H1 (cell line): Measurements from ENCODE around the gene RPL38. TPM values are rescaled to one million over a fixed set of nuclear protein-coding genes. Genes with fewer than 3 reads are reported as not detected.

ENCODE experiments used
- CTCF ChIA-PET: fragments of 300-600 bp; sonication (Branson Sonifier 250); formaldehyde crosslinking; loops from one replicate; lab custom pipeline; 2021; ENCODE audit not compliant: partially characterized antibody; lab: Charles Lee
- POLR2A ChIA-PET: fragments of 300-600 bp; sonication (Branson Sonifier 250); formaldehyde crosslinking; loops from one replicate; lab custom pipeline; 2021; ENCODE audit warnings: inconsistent platforms; ENCODE audit not compliant: partially characterized antibody; lab: Charles Lee
- DNase-seq, 2 experiments: peaks; one replicate each; pipeline versions ENCODE4 v3.0.0 to v3.0.0-alpha.2; 2010 to 2022; ENCODE audit warnings: low spot score in 2 of 2, low read depth in 1 of 2, mixed read lengths in 1 of 2
- FAIRE-seq: peaks from 2 replicates; lab custom pipeline; 2011; peaks lifted over from hg19 to GRCh38; lab: Jason Lieb, UNC
- H2AFZ ChIP-seq: 2 replicates; pipeline ENCODE4 v1.8.1; 2012; ENCODE audit warnings: low read length, inconsistent platforms
- H2AK5ac ChIP-seq: 2 replicates; pipeline ENCODE4 v1.6.1; 2013; ENCODE audit warnings: low read depth, low read length
- H2BK120ac ChIP-seq: replicated peaks from 2 replicates; pipeline ENCODE3; 2013; ENCODE audit warnings: low read depth, low read length, inconsistent platforms
- H2BK12ac ChIP-seq: 2 replicates; pipeline ENCODE4 v1.6.1; 2013; ENCODE audit warnings: low read depth, low read length
- H2BK15ac ChIP-seq: 2 replicates; pipeline ENCODE4 v1.6.1; 2013; ENCODE audit warnings: low read length
- H2BK20ac ChIP-seq: 2 replicates; pipeline ENCODE4 v1.6.1; 2013; ENCODE audit warnings: low read length
- H2BK5ac ChIP-seq: 2 replicates; pipeline ENCODE4 v1.6.1; 2013; ENCODE audit warnings: low read depth, low read length
- H3K14ac ChIP-seq: 2 replicates; pipeline ENCODE4 v1.6.1; 2013; ENCODE audit warnings: inconsistent platforms; ENCODE audit not compliant: insufficient read length
- H3K18ac ChIP-seq: 2 replicates; pipeline ENCODE4 v1.6.1; 2013; ENCODE audit warnings: low read length; ENCODE audit errors: extremely low read depth
- H3K23ac ChIP-seq: 2 replicates; pipeline ENCODE4 v1.6.1; 2013; ENCODE audit warnings: inconsistent platforms; ENCODE audit not compliant: insufficient read length
- H3K23me2 ChIP-seq: 2 replicates; pipeline ENCODE4 v1.6.1; 2013; ENCODE audit warnings: low read depth, low read length
- H3K27ac ChIP-seq: 2 replicates; pipeline ENCODE4 v1.6.1; 2011; ENCODE audit warnings: low read depth, low read length, inconsistent platforms
- H3K27me3 ChIP-seq, 4 experiments: replicated peaks in 1 of 4; 1 replicate in 1 of 4; 2 replicates in 3 of 4; pipeline versions ENCODE4 v1.6.1 to v1.8.1; 2011 to 2013; ENCODE audit warnings: low read length in 3 of 4, mild to moderate bottlenecking in 3 of 4, inconsistent platforms in 2 of 4, mixed read lengths in 2 of 4, moderate library complexity in 1 of 4; ENCODE audit not compliant: control insufficient read depth in 3 of 4, insufficient read depth in 3 of 4; ENCODE audit errors: extremely low read depth in 1 of 4
- H3K36me3 ChIP-seq, 4 experiments: 2 replicates each; pipeline versions ENCODE4 v1.6.1 to v1.8.1; 2011 to 2013; ENCODE audit warnings: mild to moderate bottlenecking in 4 of 4, low read length in 3 of 4, moderate library complexity in 2 of 4, control low read depth in 1 of 4, inconsistent platforms in 1 of 4; ENCODE audit not compliant: insufficient read depth in 4 of 4, control insufficient read depth in 2 of 4
- H3K4ac ChIP-seq: replicated peaks from 2 replicates; pipeline ENCODE3; 2013; ENCODE audit warnings: low read length, low read depth, mixed read lengths, inconsistent platforms; ENCODE audit not compliant: insufficient read length
- H3K4me1 ChIP-seq, 4 experiments: replicated peaks in 1 of 4; 1 replicate in 1 of 4; 2 replicates in 3 of 4; pipeline versions ENCODE4 v1.6.1 to v1.8.1; 2011 to 2013; ENCODE audit warnings: low read length in 3 of 4, inconsistent platforms in 2 of 4, mixed read lengths in 1 of 4; ENCODE audit not compliant: insufficient read depth in 4 of 4, control insufficient read depth in 3 of 4
- H3K4me2 ChIP-seq, 2 experiments: 2 replicates each; pipeline versions ENCODE4 v1.6.1 to v1.8.1; 2011 to 2013; ENCODE audit warnings: low read depth in 2 of 2, low read length in 2 of 2, control low read depth in 1 of 2, inconsistent platforms in 1 of 2, mild to moderate bottlenecking in 1 of 2; ENCODE audit not compliant: insufficient read depth in 1 of 2
- H3K4me3 ChIP-seq, 4 experiments: fragments of 200-600, 300-600 bp in 1 of 4; sonication (generic), shearing (Covaris generic), sonication (Bioruptor Twin) in 1 of 4; 2 replicates each; pipeline versions ENCODE4 v1.5.1 to v1.8.1; 2011 to 2016; ENCODE audit warnings: low read length in 4 of 4, low read depth in 3 of 4, control low read depth in 2 of 4, inconsistent platforms in 2 of 4, mild to moderate bottlenecking in 2 of 4, mixed read lengths in 1 of 4, moderate library complexity in 1 of 4; ENCODE audit not compliant: insufficient read depth in 2 of 4; ENCODE audit errors: extremely low read depth in 1 of 4
- H3K56ac ChIP-seq: replicated peaks from 2 replicates; pipeline ENCODE3; 2013; ENCODE audit warnings: low read depth, mild to moderate bottlenecking, mixed read lengths, low read length, inconsistent platforms; ENCODE audit not compliant: insufficient read length
- H3K79me1 ChIP-seq: 2 replicates; pipeline ENCODE4 v1.6.1; 2013; ENCODE audit warnings: low read depth, low read length, control low read depth
- H3K79me2 ChIP-seq, 2 experiments: 2 replicates each; pipeline versions ENCODE4 v1.6.1 to v1.8.1; 2012 to 2013; ENCODE audit warnings: low read length in 2 of 2, mild to moderate bottlenecking in 2 of 2, inconsistent platforms in 1 of 2; ENCODE audit not compliant: insufficient read depth in 2 of 2, control insufficient read depth in 1 of 2
- H3K9ac ChIP-seq, 4 experiments: replicated peaks in 1 of 4; 1 replicate in 1 of 4; 2 replicates in 3 of 4; pipeline versions ENCODE4 v1.6.1 to v1.8.1; 2011 to 2013; ENCODE audit warnings: low read depth in 3 of 4, low read length in 3 of 4, control low read depth in 2 of 4, mild to moderate bottlenecking in 2 of 4, moderate library complexity in 2 of 4, inconsistent platforms in 1 of 4; ENCODE audit errors: extremely low read depth in 1 of 4
- H3K9me3 ChIP-seq, 2 experiments: 2 replicates each; pipeline versions ENCODE4 v1.6.1 to v1.8.1; 2012 to 2013; ENCODE audit warnings: mild to moderate bottlenecking in 2 of 2, moderate library complexity in 2 of 2, control low read depth in 1 of 2, inconsistent platforms in 1 of 2, low read depth in 1 of 2, low read length in 1 of 2, mixed read lengths in 1 of 2; ENCODE audit not compliant: insufficient read depth in 2 of 2
- H4K20me1 ChIP-seq, 2 experiments: replicated peaks in 1 of 2; 2 replicates each; pipeline versions ENCODE3 to v1.8.1; 2011 to 2013; ENCODE audit warnings: inconsistent platforms in 2 of 2, low read length in 2 of 2, mild to moderate bottlenecking in 1 of 2; ENCODE audit not compliant: insufficient read depth in 2 of 2, control insufficient read depth in 1 of 2
- H4K5ac ChIP-seq: 2 replicates; pipeline ENCODE4 v1.6.1; 2013; ENCODE audit warnings: low read length, low read depth, mixed read lengths, inconsistent platforms; ENCODE audit not compliant: insufficient read length
- H4K8ac ChIP-seq: 2 replicates; pipeline ENCODE4 v1.8.0; 2013; ENCODE audit warnings: mild to moderate bottlenecking, moderate library complexity, low read length, inconsistent platforms; ENCODE audit not compliant: insufficient read depth; ENCODE audit errors: extremely low read depth
- H4K91ac ChIP-seq: replicated peaks from 2 replicates; pipeline ENCODE3; 2013; ENCODE audit warnings: low read length, mixed read lengths, inconsistent platforms; ENCODE audit not compliant: insufficient read length
- EP300 ChIP-seq, 2 experiments: IDR thresholded peaks; 1 replicate in 1 of 2; 2 replicates in 1 of 2; pipeline ENCODE4 v1.6.1; 2011 to 2012; ENCODE audit warnings: low read depth in 2 of 2, low read length in 2 of 2, mild to moderate bottlenecking in 2 of 2, borderline replicate concordance in 1 of 2, inconsistent platforms in 1 of 2, moderate library complexity in 1 of 2
- FOSL1 ChIP-seq: IDR thresholded peaks from 2 replicates; pipeline ENCODE4 v1.6.1; 2011; ENCODE audit warnings: mild to moderate bottlenecking, low read depth, low read length, moderate library complexity; ENCODE audit not compliant: insufficient read depth
- GTF2F1 ChIP-seq: IDR thresholded peaks from 2 replicates; pipeline ENCODE4 v1.6.1; 2012; ENCODE audit warnings: low read depth, low read length, improper control_type of control experiment, borderline replicate concordance
- JUND ChIP-seq: IDR thresholded peaks from 2 replicates; pipeline ENCODE4 v1.6.1; 2011; ENCODE audit warnings: mild to moderate bottlenecking, improper control_type of control experiment, low read length
- KDM1A ChIP-seq: fragments of 200-600, 300-600 bp; sonication (generic); IDR thresholded peaks from 2 replicates; pipeline ENCODE4 v1.7.1; 2016; ENCODE audit warnings: mild to moderate bottlenecking, low read length, borderline replicate concordance
- RBBP5 ChIP-seq: IDR thresholded peaks from 2 replicates; pipeline ENCODE4 v1.7.1; 2012; ENCODE audit warnings: low read depth, mild to moderate bottlenecking, inconsistent platforms, low read length, moderate library complexity, borderline replicate concordance
- SAP30 ChIP-seq: fragments of 300-600 bp; sonication (generic); IDR thresholded peaks from 2 replicates; pipeline ENCODE4 v1.7.1; 2012; ENCODE audit warnings: low read length, moderate library complexity, mild to moderate bottlenecking, inconsistent platforms; ENCODE audit not compliant: insufficient read depth, insufficient replicate concordance
- SP1 ChIP-seq: IDR thresholded peaks from 2 replicates; pipeline ENCODE4 v1.6.1; 2011; ENCODE audit warnings: low read depth, low read length
- WGBS, 2 experiments: shearing (Covaris generic) in 1 of 2; methylation state at CpG; one replicate each; pipeline versions ENCODE4 v1.1.6 to v1.1.7; 2013 to 2015; ENCODE audit warnings: low lambda C conversion rate in 2 of 2, mixed read lengths in 2 of 2, inconsistent platforms in 1 of 2, low coverage in 1 of 2, missing lambda C conversion rate in 1 of 2; ENCODE audit not compliant: insufficient replicate concordance in 2 of 2, insufficient coverage in 1 of 2, insufficient read length in 1 of 2; ENCODE audit errors: extremely low coverage in 1 of 2, missing lambda C conversion rate in 1 of 2; 5-methylcytosine and 5-hydroxymethylcytosine counted together
- polyA plus RNA-seq, 7 experiments: library from polyadenylated mRNA; depleted of rRNA in 3 of 7; stranded (reverse) in 5 of 7; unstranded in 2 of 7; fragments of >200 nt in 5 of 7; fragments of 200-250 nt in 2 of 7; gene quantifications; 1 replicate in 5 of 7; 2 replicates in 1 of 7; 4 replicates in 1 of 7; pipeline versions ENCODE4 v1.2.1 to v1.2.3, GENCODE V29; 2011 to 2013; ENCODE audit warnings: missing spikeins in 2 of 7, mixed read lengths in 2 of 7
- total RNA-seq: library from RNA; stranded (reverse); fragmentation: NEBNext Ultra II Directional; extraction: Animal tissue kit (Norgen Biotek cat#: 25700); gene quantifications from 2 replicates; pipeline ENCODE4 v1.2.1, GENCODE V29; 2021

RPL38 gene
- total and polyA plus RNA-seq, 2 of the 8 experiments (the other 6 are each of a cell fraction or from before 2014, with no cell fraction given) = 412 to 1,195 TPM

DNA sequence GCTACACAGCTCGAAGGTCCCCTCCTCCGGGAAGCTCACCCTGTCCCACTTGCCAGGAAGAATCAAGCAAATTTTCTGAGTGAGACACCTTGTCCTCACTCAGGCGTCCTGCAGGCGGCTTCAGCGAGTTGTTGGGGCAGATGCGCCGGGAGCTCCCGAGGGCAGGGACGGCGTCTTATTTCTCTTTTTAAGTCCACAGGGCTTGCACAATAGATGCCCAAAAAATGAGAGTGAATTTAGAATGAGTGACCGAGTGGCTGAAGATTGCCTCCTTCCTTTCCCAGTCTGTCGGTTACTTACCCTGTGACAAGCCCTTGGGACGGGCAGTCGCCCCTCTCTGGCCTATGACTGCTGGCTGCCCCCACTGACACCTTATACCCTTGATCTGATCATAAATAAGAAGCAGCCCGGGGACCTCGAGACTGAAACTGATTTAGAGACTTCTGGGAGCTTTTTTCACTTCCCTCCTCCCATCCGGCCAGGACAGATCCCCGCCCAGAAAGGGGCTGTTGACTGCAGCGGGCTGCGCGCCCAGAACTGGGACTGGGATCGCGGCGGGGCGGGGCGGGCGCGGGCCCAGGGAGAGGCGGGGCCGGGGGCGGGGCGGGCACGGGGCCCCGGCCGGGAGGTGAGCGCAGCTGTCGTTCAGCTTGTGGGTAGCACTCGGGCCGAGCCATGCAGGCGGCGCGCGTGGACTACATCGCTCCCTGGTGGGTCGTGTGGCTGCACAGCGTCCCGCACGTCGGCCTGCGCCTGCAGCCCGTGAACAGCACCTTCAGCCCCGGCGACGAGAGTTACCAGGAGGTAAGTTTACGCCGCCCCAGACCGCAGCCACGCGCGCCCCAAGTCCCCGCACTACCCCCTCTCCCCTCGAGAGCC lies 9.7 kb downstream of the RPL38 start, which contains the start of gene TTYH2:
Gene TTYH2, plus strand, starts transcription at position 659 of the 879 bp plus-strand sequence. Its CDS starts 17 bp downstream, at position 676.
- Histone ChIP-seq H2BK12ac (peak within 1 kb of the TSS; percentile 68; the same call in 1 of the 2 replicates), H3K23me2 (peaks cover 21% of the 10 kb centered on the region), H3K56ac (no peak within 1 kb of the TSS), H2BK5ac (peak within 1 kb of the TSS; percentile 75; the same call in 1 of the 2 replicates), H4K8ac (no peak within 1 kb of the TSS; the same call in 1 of the 2 replicates), H4K5ac (no peak within 1 kb of the TSS), H3K4ac (peak within 1 kb of the TSS; percentile 91), H2BK120ac (no peak within 1 kb of the TSS), H3K79me2 (peaks cover 0 to 3% of the 10 kb centered on the region in 2 experiments; a peak in 2 of 4 replicates), H3K36me3 (peaks cover 18 to 21% (median 19%) of the 10 kb centered on the region in 4 experiments), H3K27me3 (peaks cover 2 to 20% (median 11%) of the 10 kb centered on the region in 4 experiments; a peak in 6 of 7 replicates), H3K18ac (peak within 1 kb of the TSS; percentile 78), H2BK20ac (no peak within 1 kb of the TSS), H3K4me3 (peak within 1 kb of the TSS; percentile 56 to 64 (median 62)), H4K91ac (peak within 1 kb of the TSS; percentile 72), H3K79me1 (peaks cover under 1% of the 10 kb centered on the region), H3K9ac (peak within 1 kb of the TSS in 2 of 4 experiments; percentile 20 to 38; a peak in 4 of 7 replicates), H2AK5ac (no peak within 1 kb of the TSS), H3K9me3 (no peaks in the 10 kb centered on the region), H2BK15ac (no peak within 1 kb of the TSS; the same call in 1 of the 2 replicates), H2AFZ (0 out of 2 replicates have a peak within 1 kb of the TSS, but pooled peaks have one; percentile 17), H4K20me1 (peaks cover 12 to 17% of the 10 kb centered on the region in 2 experiments), H3K27ac (no peak within 1 kb of the TSS), H3K4me2 (peak within 1 kb of the TSS; percentile 84 to 88), H3K14ac (no peak within 1 kb of the TSS), H3K4me1 (peaks cover 8 to 21% (median 20%) of the 10 kb centered on the region in 4 experiments), H3K23ac (no peak within 1 kb of the TSS)
- DNase-seq (peak in 1 of 2 experiments; percentile 81), FAIRE-seq (no peak)
- ChIA-PET CTCF (interaction anchor here (0.7 to 1.4 kb wide), 14 partner anchors 9 to 442 kb away, joined by 3 to 6 read pairs (median 3); partner anchors contain the start of gene DNAI2), POLR2A (interaction anchor here (1.0 to 6.9 kb wide), 9 partner anchors 9 to 288 kb away, joined by 3 to 65 read pairs (median 4); partner anchors contain the start of gene RPL38)
- WGBS, 2 experiments = 2% methylated on average over 27 of the region's 62 CpGs; no CpG with 5 or more reads in 1 of the 2 experiments
- TF ChIP-seq EP300 (IDR thresholded peaks at IDR 0.05; ENCODE audit: borderline replicate concordance in 1 of 2, low read depth in 2 of 2, low read length in 2 of 2) (0 out of 3 replicates have a peak, but pooled peaks of 1 of the 2 experiments have one; percentile 35), RBBP5 (0 out of 2 replicates have a peak, but pooled peaks have one; percentile 29), SAP30 (no peak), KDM1A (no peak), FOSL1 (no peak), GTF2F1 (no peak), SP1 (peak; percentile 63; the same call in 1 of the 2 replicates), JUND (no peak)
